ENCODE results near the gene ATP6V0B. TPM values are rescaled to one million over a fixed set of nuclear protein-coding genes. Genes with fewer than 3 reads are reported as not detected.

ATP6V0B gene
- total and polyA plus RNA-seq, 10 of the 15 experiments (the other 5 are each of a cell fraction or from before 2014, with no cell fraction given) = 65.3 to 250 (median 144) TPM

DNA sequence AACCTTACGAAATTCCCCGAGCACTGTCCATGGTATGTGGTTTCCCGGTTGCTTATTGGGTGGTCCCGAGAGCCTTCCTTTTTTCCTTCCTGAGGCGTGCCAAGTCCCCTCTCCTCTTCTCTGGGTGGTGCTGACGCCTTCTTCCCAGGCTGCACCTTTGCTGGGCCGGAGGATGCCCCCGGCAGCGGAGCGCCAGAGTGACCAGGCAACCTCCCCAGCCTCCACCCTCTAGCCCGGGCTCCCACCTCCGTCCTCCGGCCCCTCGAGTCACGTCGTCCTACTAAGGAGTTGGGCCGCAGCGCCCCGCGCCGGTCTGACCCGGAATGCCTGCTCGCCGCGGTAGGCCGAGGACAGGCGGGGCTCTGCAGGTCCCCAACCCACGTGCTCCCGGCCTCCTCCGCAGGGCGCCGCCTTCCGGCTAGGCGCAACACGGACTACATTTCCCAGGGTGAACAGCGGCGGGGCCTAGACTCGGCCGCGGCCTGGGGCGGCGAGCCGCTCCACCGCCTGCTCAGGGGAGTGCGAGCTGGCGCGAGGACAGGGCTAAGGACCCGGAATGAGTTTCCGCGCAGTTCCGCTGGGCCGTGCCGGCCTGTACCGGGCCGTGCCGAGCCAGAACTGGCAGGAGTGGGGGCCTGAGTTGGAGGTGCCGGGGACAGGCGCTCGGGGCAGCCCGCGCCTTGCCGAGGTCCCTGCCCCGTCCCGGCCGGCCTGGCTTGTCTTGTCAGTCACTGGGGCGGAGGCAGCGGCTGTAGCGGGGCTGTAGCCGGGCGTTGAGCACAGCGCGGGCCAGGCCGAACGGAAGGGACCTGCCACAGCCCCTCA lies 28.3 kb upstream of the ATP6V0B start, which contains the start of gene IPO13 (continued):
- TF ChIP-seq POLR2AphosphoS5 (IDR thresholded peaks at IDR 0.05; ENCODE audit: low read length) (peak; percentile 89), IKZF1 (conservative IDR thresholded peaks at IDR 0.05) (peak; percentile 99), ATF2 (IDR thresholded peaks at IDR 0.05; ENCODE audit: low read length) (no peak), SUZ12 (IDR thresholded peaks at IDR 0.05; ENCODE audit: unreplicated experiment) (no peak), NBN (IDR thresholded peaks at IDR 0.05) (peak; percentile 86), RCOR1 (conservative IDR thresholded peaks at IDR 0.05; ENCODE audit: low read depth, low read length) (no peak), BMI1 (IDR thresholded peaks at IDR 0.05; ENCODE audit: borderline replicate concordance) (no peak), MEF2A (IDR thresholded peaks at IDR 0.05; ENCODE audit: insufficient read depth, low read depth, low read length) (peak; percentile 17; the same call in 1 of the 2 replicates), IRF3 (IDR thresholded peaks at IDR 0.05) (peak; percentile 55), PML (IDR thresholded peaks at IDR 0.05; ENCODE audit: low read length) (peak; percentile 43; the same call in 1 of the 2 replicates)
- TF ChIP-seq, protein P1, sequence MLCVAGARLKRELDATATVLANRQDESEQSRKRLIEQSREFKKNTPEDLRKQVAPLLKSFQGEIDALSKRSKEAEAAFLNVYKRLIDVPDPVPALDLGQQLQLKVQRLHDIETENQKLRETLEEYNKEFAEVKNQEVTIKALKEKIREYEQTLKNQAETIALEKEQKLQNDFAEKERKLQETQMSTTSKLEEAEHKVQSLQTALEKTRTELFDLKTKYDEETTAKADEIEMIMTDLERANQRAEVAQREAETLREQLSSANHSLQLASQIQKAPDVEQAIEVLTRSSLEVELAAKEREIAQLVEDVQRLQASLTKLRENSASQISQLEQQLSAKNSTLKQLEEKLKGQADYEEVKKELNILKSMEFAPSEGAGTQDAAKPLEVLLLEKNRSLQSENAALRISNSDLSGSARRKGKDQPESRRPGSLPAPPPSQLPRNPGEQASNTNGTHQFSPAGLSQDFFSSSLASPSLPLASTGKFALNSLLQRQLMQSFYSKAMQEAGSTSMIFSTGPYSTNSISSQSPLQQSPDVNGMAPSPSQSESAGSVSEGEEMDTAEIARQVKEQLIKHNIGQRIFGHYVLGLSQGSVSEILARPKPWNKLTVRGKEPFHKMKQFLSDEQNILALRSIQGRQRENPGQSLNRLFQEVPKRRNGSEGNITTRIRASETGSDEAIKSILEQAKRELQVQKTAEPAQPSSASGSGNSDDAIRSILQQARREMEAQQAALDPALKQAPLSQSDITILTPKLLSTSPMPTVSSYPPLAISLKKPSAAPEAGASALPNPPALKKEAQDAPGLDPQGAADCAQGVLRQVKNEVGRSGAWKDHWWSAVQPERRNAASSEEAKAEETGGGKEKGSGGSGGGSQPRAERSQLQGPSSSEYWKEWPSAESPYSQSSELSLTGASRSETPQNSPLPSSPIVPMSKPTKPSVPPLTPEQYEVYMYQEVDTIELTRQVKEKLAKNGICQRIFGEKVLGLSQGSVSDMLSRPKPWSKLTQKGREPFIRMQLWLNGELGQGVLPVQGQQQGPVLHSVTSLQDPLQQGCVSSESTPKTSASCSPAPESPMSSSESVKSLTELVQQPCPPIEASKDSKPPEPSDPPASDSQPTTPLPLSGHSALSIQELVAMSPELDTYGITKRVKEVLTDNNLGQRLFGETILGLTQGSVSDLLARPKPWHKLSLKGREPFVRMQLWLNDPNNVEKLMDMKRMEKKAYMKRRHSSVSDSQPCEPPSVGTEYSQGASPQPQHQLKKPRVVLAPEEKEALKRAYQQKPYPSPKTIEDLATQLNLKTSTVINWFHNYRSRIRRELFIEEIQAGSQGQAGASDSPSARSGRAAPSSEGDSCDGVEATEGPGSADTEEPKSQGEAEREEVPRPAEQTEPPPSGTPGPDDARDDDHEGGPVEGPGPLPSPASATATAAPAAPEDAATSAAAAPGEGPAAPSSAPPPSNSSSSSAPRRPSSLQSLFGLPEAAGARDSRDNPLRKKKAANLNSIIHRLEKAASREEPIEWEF (IDR thresholded peaks at IDR 0.05; ENCODE audit: insufficient replicate concordance, low read depth, low read length) = no peak
- TF ChIP-seq, protein P2, sequence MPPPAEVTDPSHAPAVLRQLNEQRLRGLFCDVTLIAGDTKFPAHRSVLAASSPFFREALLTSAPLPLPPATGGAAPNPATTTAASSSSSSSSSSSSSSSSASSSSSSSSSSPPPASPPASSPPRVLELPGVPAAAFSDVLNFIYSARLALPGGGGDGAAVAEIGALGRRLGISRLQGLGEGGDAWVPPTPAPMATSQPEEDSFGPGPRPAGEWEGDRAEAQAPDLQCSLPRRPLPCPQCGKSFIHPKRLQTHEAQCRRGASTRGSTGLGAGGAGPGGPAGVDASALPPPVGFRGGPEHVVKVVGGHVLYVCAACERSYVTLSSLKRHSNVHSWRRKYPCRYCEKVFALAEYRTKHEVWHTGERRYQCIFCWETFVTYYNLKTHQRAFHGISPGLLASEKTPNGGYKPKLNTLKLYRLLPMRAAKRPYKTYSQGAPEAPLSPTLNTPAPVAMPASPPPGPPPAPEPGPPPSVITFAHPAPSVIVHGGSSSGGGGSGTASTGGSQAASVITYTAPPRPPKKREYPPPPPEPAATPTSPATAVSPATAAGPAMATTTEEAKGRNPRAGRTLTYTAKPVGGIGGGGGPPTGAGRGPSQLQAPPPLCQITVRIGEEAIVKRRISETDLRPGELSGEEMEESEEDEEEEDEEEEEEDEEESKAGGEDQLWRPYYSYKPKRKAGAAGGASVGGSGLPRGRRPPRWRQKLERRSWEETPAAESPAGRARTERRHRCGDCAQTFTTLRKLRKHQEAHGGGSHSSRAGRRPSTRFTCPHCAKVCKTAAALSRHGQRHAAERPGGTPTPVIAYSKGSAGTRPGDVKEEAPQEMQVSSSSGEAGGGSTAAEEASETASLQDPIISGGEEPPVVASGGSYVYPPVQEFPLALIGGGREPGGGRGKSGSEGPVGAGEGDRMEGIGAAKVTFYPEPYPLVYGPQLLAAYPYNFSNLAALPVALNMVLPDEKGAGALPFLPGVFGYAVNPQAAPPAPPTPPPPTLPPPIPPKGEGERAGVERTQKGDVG (CRISPR knock-in tag; IDR thresholded peaks at IDR 0.05) = no peak
- TF ChIP-seq, protein P3, sequence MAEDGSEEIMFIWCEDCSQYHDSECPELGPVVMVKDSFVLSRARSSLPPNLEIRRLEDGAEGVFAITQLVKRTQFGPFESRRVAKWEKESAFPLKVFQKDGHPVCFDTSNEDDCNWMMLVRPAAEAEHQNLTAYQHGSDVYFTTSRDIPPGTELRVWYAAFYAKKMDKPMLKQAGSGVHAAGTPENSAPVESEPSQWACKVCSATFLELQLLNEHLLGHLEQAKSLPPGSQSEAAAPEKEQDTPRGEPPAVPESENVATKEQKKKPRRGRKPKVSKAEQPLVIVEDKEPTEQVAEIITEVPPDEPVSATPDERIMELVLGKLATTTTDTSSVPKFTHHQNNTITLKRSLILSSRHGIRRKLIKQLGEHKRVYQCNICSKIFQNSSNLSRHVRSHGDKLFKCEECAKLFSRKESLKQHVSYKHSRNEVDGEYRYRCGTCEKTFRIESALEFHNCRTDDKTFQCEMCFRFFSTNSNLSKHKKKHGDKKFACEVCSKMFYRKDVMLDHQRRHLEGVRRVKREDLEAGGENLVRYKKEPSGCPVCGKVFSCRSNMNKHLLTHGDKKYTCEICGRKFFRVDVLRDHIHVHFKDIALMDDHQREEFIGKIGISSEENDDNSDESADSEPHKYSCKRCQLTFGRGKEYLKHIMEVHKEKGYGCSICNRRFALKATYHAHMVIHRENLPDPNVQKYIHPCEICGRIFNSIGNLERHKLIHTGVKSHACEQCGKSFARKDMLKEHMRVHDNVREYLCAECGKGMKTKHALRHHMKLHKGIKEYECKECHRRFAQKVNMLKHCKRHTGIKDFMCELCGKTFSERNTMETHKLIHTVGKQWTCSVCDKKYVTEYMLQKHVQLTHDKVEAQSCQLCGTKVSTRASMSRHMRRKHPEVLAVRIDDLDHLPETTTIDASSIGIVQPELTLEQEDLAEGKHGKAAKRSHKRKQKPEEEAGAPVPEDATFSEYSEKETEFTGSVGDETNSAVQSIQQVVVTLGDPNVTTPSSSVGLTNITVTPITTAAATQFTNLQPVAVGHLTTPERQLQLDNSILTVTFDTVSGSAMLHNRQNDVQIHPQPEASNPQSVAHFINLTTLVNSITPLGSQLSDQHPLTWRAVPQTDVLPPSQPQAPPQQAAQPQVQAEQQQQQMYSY (CRISPR knock-in tag; IDR thresholded peaks at IDR 0.05) = no peak

Measured in GM12878 (cell line).